ENCODE results near the gene PXMP2. TPM values are rescaled to one million over a fixed set of nuclear protein-coding genes. Genes with fewer than 3 reads are reported as not detected.

PXMP2 gene
- total and polyA plus RNA-seq, 2 of the 8 experiments (the other 6 are each of a cell fraction or from before 2014, with no cell fraction given) = 13.8 to 15.1 TPM

- H3K79me1 ChIP-seq (ENCODE audit: low read depth, low read length) = peaks cover 4% of the 10 kb centered on the region; the same call in 1 of the 2 replicates
- no peak overlapping the region for H4K91ac ChIP-seq (replicated peaks; ENCODE audit: insufficient read length, low read length)
- H3K4ac ChIP-seq (replicated peaks; ENCODE audit: insufficient read length, low read depth, low read length) = no peak overlapping the region
- no peaks in the 10 kb centered on the region for H3K27me3 ChIP-seq (replicated peaks in 1 of 4; ENCODE audit: control insufficient read depth in 3 of 4, extremely low read depth in 1 of 4, insufficient read depth in 3 of 4, low read length in 3 of 4)
- WGBS, 2 experiments (ENCODE audit: extremely low coverage in 1 of 2, insufficient coverage in 1 of 2, insufficient read length in 1 of 2, insufficient replicate concordance in 2 of 2, low coverage in 1 of 2, low lambda C conversion rate in 2 of 2, missing lambda C conversion rate in 1 of 2) = 94% methylated on average over 11 of the region's 12 CpGs; no CpG with 5 or more reads in 1 of the 2 experiments
- H2BK20ac ChIP-seq (ENCODE audit: low read length) = no peak overlapping the region
- H3K23ac ChIP-seq (ENCODE audit: insufficient read length) = no peak overlapping the region
- no peak overlapping the region for H2BK5ac ChIP-seq (ENCODE audit: low read depth, low read length)
- H3K14ac ChIP-seq (ENCODE audit: insufficient read length) = no peak overlapping the region
- FAIRE-seq (no peak), DNase-seq (ENCODE audit: low read depth in 1 of 2, low spot score in 2 of 2) (no peak)
- CTCF ChIA-PET (ENCODE audit: partially characterized antibody) = interaction anchor here (0.7 kb wide), 1 partner anchor 24 kb away, joined by 3 read pairs; no protein-coding TSS in a partner anchor
- H3K23me2 ChIP-seq (ENCODE audit: low read depth, low read length) = no peaks in the 10 kb centered on the region; the same call in 1 of the 2 replicates
- no peak overlapping the region for H3K4me3 ChIP-seq (ENCODE audit: extremely low read depth in 1 of 4, insufficient read depth in 2 of 4, low read depth in 3 of 4, low read length in 4 of 4)
- no peak overlapping the region for H2BK120ac ChIP-seq (replicated peaks; ENCODE audit: low read depth, low read length)
- H2AFZ ChIP-seq (ENCODE audit: low read length) = no peak overlapping the region
- no peaks in the 10 kb centered on the region for H3K9me3 ChIP-seq (ENCODE audit: insufficient read depth in 2 of 2, low read depth in 1 of 2, low read length in 1 of 2)
- H4K5ac ChIP-seq (ENCODE audit: insufficient read length, low read depth, low read length) = no peak overlapping the region
- no peak overlapping the region for H2BK15ac ChIP-seq (ENCODE audit: low read length)
- H3K56ac ChIP-seq (replicated peaks; ENCODE audit: insufficient read length, low read depth, low read length) = no peak overlapping the region
- H3K9ac ChIP-seq (replicated peaks in 1 of 4; ENCODE audit: extremely low read depth in 1 of 4, low read depth in 3 of 4, low read length in 3 of 4) = no peak overlapping the region
- H2AK5ac ChIP-seq (ENCODE audit: low read depth, low read length) = no peak overlapping the region
- H3K4me1 ChIP-seq (replicated peaks in 1 of 4; ENCODE audit: control insufficient read depth in 3 of 4, insufficient read depth in 4 of 4, low read length in 3 of 4) = no peaks in the 10 kb centered on the region; a peak in 2 of 7 replicates
- peaks cover 3 to 26% of the 10 kb centered on the region in 2 experiments for H4K20me1 ChIP-seq (replicated peaks in 1 of 2; ENCODE audit: control insufficient read depth in 1 of 2, insufficient read depth in 2 of 2, low read length in 2 of 2)
- no peak overlapping the region for H2BK12ac ChIP-seq (ENCODE audit: low read depth, low read length)
- H3K18ac ChIP-seq (ENCODE audit: extremely low read depth, low read length) = no peak overlapping the region
- no peak overlapping the region for H3K4me2 ChIP-seq (ENCODE audit: insufficient read depth in 1 of 2, low read depth in 2 of 2, low read length in 2 of 2)
- H3K27ac ChIP-seq (ENCODE audit: low read depth, low read length) = no peak overlapping the region
- H4K8ac ChIP-seq (ENCODE audit: extremely low read depth, insufficient read depth, low read length) = no peak overlapping the region
- H3K79me2 ChIP-seq (ENCODE audit: control insufficient read depth in 1 of 2, insufficient read depth in 2 of 2, low read length in 2 of 2) = no peaks in the 10 kb centered on the region; a peak in 1 of 4 replicates
- H3K36me3 ChIP-seq (ENCODE audit: control insufficient read depth in 2 of 4, insufficient read depth in 4 of 4, low read length in 3 of 4) = peaks cover 54 to 89% (median 71%) of the 10 kb centered on the region in 4 experiments
- POLR2A ChIA-PET (ENCODE audit: partially characterized antibody) = interaction anchor here (0.9 kb wide), 1 partner anchor 34 kb away, joined by 4 read pairs; no protein-coding TSS in a partner anchor
- TF ChIP-seq CHD2 (IDR thresholded peaks at IDR 0.05; ENCODE audit: low read length) (no peak), TAF7 (optimal IDR thresholded peaks at IDR 0.05; ENCODE audit: borderline replicate concordance, low read depth, low read length) (no peak), SP2 (IDR thresholded peaks at IDR 0.05; ENCODE audit: low read length) (no peak), EZH2 (IDR thresholded peaks at IDR 0.05; ENCODE audit: low read depth, low read length, severe bottlenecking) (no peak), CHD1 (IDR thresholded peaks at IDR 0.05; ENCODE audit: low read depth, low read length) (no peak), TBP (IDR thresholded peaks at IDR 0.05; ENCODE audit: low read depth, low read length) (no peak), POLR2AphosphoS5 (IDR thresholded peaks at IDR 0.05; ENCODE audit: low read depth, low read length) (no peak), CTCF (IDR thresholded peaks at IDR 0.05; ENCODE audit: control extremely low read depth in 1 of 3, insufficient read depth in 1 of 3, low read depth in 1 of 3, low read length in 3 of 3) (no peak), PHF8 (conservative IDR thresholded peaks at IDR 0.05; ENCODE audit: low read depth, low read length) (no peak), EP300 (IDR thresholded peaks at IDR 0.05; ENCODE audit: borderline replicate concordance in 1 of 2, low read depth in 2 of 2, low read length in 2 of 2) (no peak), E2F6 (IDR thresholded peaks at IDR 0.05) (no peak)
Observed at GRCh38 chr12:132672678-132673077, 14.7 kb upstream of the PXMP2 start.
